Spleen (tissue), 11 donors: ENCODE results near the gene GSG1L. TPM values are rescaled to one million over a fixed set of nuclear protein-coding genes. Genes with fewer than 3 reads are reported as not detected.
A peak's percentile ranks its signal among the peaks of the same experiment; 100 is the strongest.

ENCODE experiments used
- DNase-seq: peaks from one replicate; pipeline ENCODE4 v3.0.0-alpha.2; 2020
- H3K27ac ChIP-seq, 8 donors: fragments of 200-600 bp; sonication (generic) in 7 of 8; 1 replicate in 4 of 8; 2 replicates in 4 of 8; pipeline versions ENCODE4 v1.5.0 to v1.8.0; 2016 to 2021; ENCODE audit warnings: inconsistent platforms in 4 of 8, mild to moderate bottlenecking in 4 of 8, moderate library complexity in 1 of 8
- H3K27me3 ChIP-seq, 7 donors: fragments of 200-600 bp; sonication (generic) in 6 of 7; replicated peaks in 1 of 7; 1 replicate in 4 of 7; 2 replicates in 3 of 7; pipeline versions ENCODE4 v1.5.0 to v1.8.0; 2016 to 2021; ENCODE audit warnings: inconsistent platforms in 3 of 7, mild to moderate bottlenecking in 1 of 7
- H3K36me3 ChIP-seq, 6 donors: fragments of 200-600 bp; sonication (generic) in 5 of 6; 1 replicate in 4 of 6; 2 replicates in 2 of 6; pipeline versions ENCODE4 v1.5.0 to v1.8.0; 2016 to 2021; ENCODE audit warnings: inconsistent platforms in 2 of 6
- H3K4me1 ChIP-seq, 6 donors: fragments of 200-600 bp; sonication (generic) in 5 of 6; 1 replicate in 3 of 6; 2 replicates in 3 of 6; pipeline versions ENCODE4 v1.5.0 to v1.8.0; 2016 to 2021; ENCODE audit warnings: inconsistent platforms in 3 of 6
- H3K4me3 ChIP-seq, 8 donors: fragments of 200-600 bp; sonication (generic) in 7 of 8; 1 replicate in 4 of 8; 2 replicates in 4 of 8; pipeline versions ENCODE4 v1.5.0 to v1.8.0; 2016 to 2021; ENCODE audit warnings: inconsistent platforms in 4 of 8, mild to moderate bottlenecking in 4 of 8, moderate library complexity in 2 of 8
- H3K9me3 ChIP-seq, 8 donors: fragments of 200-600 bp; sonication (generic) in 7 of 8; 1 replicate in 4 of 8; 2 replicates in 4 of 8; pipeline versions ENCODE4 v1.5.0 to v1.8.0; 2016 to 2021; ENCODE audit warnings: inconsistent platforms in 4 of 8
- CTCF ChIP-seq, 11 experiments: fragments of 200-600 bp in 7 of 11; fragments of 450-650 bp in 4 of 11; sonication (generic) in 4 of 11; IDR thresholded peaks in 8 of 11; conservative IDR thresholded peaks in 3 of 11; 1 replicate in 7 of 11; 2 replicates in 4 of 11; pipeline versions ENCODE4 v1.4.0 to v1.8.0; 2016 to 2021; ENCODE audit warnings: antibody characterized with exemption in 11 of 11, inconsistent platforms in 4 of 11, mild to moderate bottlenecking in 1 of 11
- POLR2A ChIP-seq, 3 donors: fragments of 450-650 bp; IDR thresholded peaks; one replicate each; pipeline ENCODE4 v1.5.1; 2017; ENCODE audit warnings: antibody characterized with exemption in 3 of 3, mild to moderate bottlenecking in 1 of 3
- POLR2AphosphoS5 ChIP-seq, 3 donors: sonication (generic); formaldehyde crosslinking; IDR thresholded peaks; one replicate each; pipeline ENCODE4 v1.5.1; 2017; ENCODE audit warnings: antibody characterized with exemption in 3 of 3
- WGBS, 5 donors: extraction: QIAGEN DNeasy Blood & Tissue Kit in 3 of 5; methylation state at CpG; one replicate each; pipeline versions ENCODE4 v1.1.5 to v1.1.7; 2013 to 2018; 5-methylcytosine and 5-hydroxymethylcytosine counted together
- intact Hi-C: fragments of 100-400 bp; cut with DNase I; formaldehyde crosslinking; loops from one replicate; pipeline ENCODE4 v1.15.0; 2023; ENCODE audit warnings: low total_unique reads
- polyA plus RNA-seq, 3 donors: library from polyadenylated mRNA; stranded (reverse); fragments of 200-250 nt; gene quantifications; one replicate each; pipeline ENCODE4 v1.2.1, GENCODE V29; 2013
- total RNA-seq, 7 donors: library from RNA; depleted of rRNA in 3 of 7; stranded (reverse); fragments of >200 nt in 3 of 7; fragmentation: NEBNext Ultra II Directional in 4 of 7; extraction: Animal tissue kit (Norgen Biotek cat#: 25700) in 4 of 7; gene quantifications; one replicate each; pipeline versions ENCODE4 v1.1.0 to v1.2.1, GENCODE V29; 2016 to 2021
- donor health status: healthy with polysubstance abuse.
- donor health status: DM: no; HTN: no; CAD: no; lungs with moderate emphysema.
- donor health status: DM: no; HTN: no; CAD: no.
- donor health status: Bipolar disorder and iron deficiency.
- donor health status: healthy.
- donor health status: DM: no; HTN: no; CAD: no.
- donor health status: DM: yes; HTN: yes; CAD: no.

GSG1L gene
- total and polyA plus RNA-seq, 10 donors, result 0.22 to 0.58 (median 0.43) TPM; not detected in 6

- no peak for TF ChIP-seq POLR2A (IDR thresholded peaks at IDR 0.05)
- no peaks in the 10 kb centered on the region for H3K9me3 ChIP-seq
- peak; percentile 46 for DNase-seq
- H3K4me1 ChIP-seq, result no peaks in the 10 kb centered on the region
- no peaks in the 10 kb centered on the region for H3K27me3 ChIP-seq
- peaks cover 0 to 100% (median 46%) of the 10 kb centered on the region in 6 donors for H3K36me3 ChIP-seq
- 81 to 87% (median 85%) methylated on average over 14 to 17 of the region's 17 CpGs for WGBS, 5 donors
- H3K27ac ChIP-seq, result no peak overlapping the region
- intact Hi-C loops, result no loop called here
- no peak overlapping the region for H3K4me3 ChIP-seq
Measured at GRCh38 chr16:27770271-27771196, 293.0 kb downstream of the GSG1L start.

GRCh38 chr16:27769561-27770255, 293.8 kb downstream of the GSG1L start:
- Histone ChIP-seq H3K4me3 (no peak overlapping the region), H3K4me1 (no peaks in the 10 kb centered on the region), H3K9me3 (peaks cover 0 to 2% (median under 1%) of the 10 kb centered on the region in 8 donors), H3K27ac (no peak overlapping the region), H3K36me3 (peaks cover 0 to 100% (median 50%) of the 10 kb centered on the region in 6 donors), H3K27me3 (no peaks in the 10 kb centered on the region)
- intact Hi-C loops, result no loop called here
- TF ChIP-seq POLR2A (IDR thresholded peaks at IDR 0.05) (no peak), CTCF (IDR thresholded peaks at IDR 0.05 in 8 of 11, conservative IDR thresholded peaks at IDR 0.05 in 3 of 11) (no peak), POLR2AphosphoS5 (IDR thresholded peaks at IDR 0.05) (no peak)
- peak; percentile 71 for DNase-seq
- 90 to 95% (median 93%) methylated on average over 26 to 27 of the region's 27 CpGs for WGBS, 5 donors

GRCh38 chr16:27768651-27769272, 294.8 kb downstream of the GSG1L start:
- TF ChIP-seq POLR2AphosphoS5 (IDR thresholded peaks at IDR 0.05), result no peak
- no peak for TF ChIP-seq CTCF (IDR thresholded peaks at IDR 0.05 in 8 of 11, conservative IDR thresholded peaks at IDR 0.05 in 3 of 11)
- no peak for TF ChIP-seq POLR2A (IDR thresholded peaks at IDR 0.05)
- 84 to 90% (median 86%) methylated on average over 7 to 8 of the region's 8 CpGs for WGBS, 5 donors
- H3K36me3 ChIP-seq, result peaks cover 0 to 100% (median 54%) of the 10 kb centered on the region in 6 donors
- H3K9me3 ChIP-seq, result peaks cover 0 to 12% (median 9%) of the 10 kb centered on the region in 8 donors
- no peak overlapping the region for H3K4me3 ChIP-seq
- no peak overlapping the region for H3K27ac ChIP-seq
- intact Hi-C loops, result no loop called here
- H3K27me3 ChIP-seq, result no peaks in the 10 kb centered on the region
- H3K4me1 ChIP-seq, result no peaks in the 10 kb centered on the region
- DNase-seq, result peak; percentile 40

- peaks cover 0 to 100% (median 56%) of the 10 kb centered on the region in 6 donors for H3K36me3 ChIP-seq
- no peak overlapping the region for H3K4me3 ChIP-seq
- TF ChIP-seq POLR2AphosphoS5 (IDR thresholded peaks at IDR 0.05) (no peak), POLR2A (IDR thresholded peaks at IDR 0.05) (no peak), CTCF (IDR thresholded peaks at IDR 0.05 in 8 of 11, conservative IDR thresholded peaks at IDR 0.05 in 3 of 11) (no peak)
- 67 to 95% (median 90%) methylated on average over 1 to 5 of the region's 5 CpGs for WGBS, 5 donors
- intact Hi-C loops, result no loop called here
- peaks cover 0 to 14% (median 10%) of the 10 kb centered on the region in 8 donors for H3K9me3 ChIP-seq
- DNase-seq, result peak; percentile 37
- H3K27ac ChIP-seq, result no peak overlapping the region
- no peaks in the 10 kb centered on the region for H3K4me1 ChIP-seq
- no peaks in the 10 kb centered on the region for H3K27me3 ChIP-seq
Measured at GRCh38 chr16:27767971-27768591, 295.4 kb downstream of the GSG1L start.
